ENCODE results near the gene NPR1.
"Not testable (repeated sequence)": the region's sequence is repeated elsewhere in the genome, so short reads cannot be mapped to it uniquely, and the experiment has no call there.

The NPR1 gene

DNA sequence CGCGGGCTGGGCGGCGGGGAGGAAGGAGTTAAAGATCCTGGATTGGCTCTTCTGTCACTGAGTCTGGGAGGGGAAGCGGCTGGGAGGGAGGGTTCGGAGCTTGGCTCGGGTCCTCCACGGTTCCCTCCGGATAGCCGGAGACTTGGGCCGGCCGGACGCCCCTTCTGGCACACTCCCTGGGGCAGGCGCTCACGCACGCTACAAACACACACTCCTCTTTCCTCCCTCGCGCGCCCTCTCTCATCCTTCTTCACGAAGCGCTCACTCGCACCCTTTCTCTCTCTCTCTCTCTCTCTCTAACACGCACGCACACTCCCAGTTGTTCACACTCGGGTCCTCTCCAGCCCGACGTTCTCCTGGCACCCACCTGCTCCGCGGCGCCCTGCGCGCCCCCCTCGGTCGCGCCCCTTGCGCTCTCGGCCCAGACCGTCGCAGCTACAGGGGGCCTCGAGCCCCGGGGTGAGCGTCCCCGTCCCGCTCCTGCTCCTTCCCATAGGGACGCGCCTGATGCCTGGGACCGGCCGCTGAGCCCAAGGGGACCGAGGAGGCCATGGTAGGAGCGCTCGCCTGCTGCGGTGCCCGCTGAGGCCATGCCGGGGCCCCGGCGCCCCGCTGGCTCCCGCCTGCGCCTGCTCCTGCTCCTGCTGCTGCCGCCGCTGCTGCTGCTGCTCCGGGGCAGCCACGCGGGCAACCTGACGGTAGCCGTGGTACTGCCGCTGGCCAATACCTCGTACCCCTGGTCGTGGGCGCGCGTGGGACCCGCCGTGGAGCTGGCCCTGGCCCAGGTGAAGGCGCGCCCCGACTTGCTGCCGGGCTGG, at the start of gene NPR1:
NPR1 (plus strand) TSS at position 170 of the 818 bp plus-strand sequence; CDS start at position 591, 421 bp downstream.
- no peak for DNase-seq

DNA sequence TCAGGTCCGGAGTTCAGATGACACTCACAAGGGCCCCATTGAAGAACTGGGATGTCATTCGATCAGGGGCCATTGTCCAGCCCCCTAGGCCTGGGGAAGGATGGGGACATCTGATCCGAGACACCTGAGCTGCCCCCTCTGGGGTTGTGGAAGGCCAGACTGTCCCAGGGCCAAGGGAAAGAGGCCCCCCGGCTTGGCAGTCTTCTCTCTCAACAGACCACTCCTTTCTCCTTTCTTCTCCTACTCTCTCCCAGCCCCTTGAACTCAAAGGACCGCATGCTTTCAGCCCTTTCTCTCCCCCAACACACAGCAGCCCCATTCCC, 49.2 kb upstream of the NPR1 start:
- no peak for DNase-seq

DNA sequence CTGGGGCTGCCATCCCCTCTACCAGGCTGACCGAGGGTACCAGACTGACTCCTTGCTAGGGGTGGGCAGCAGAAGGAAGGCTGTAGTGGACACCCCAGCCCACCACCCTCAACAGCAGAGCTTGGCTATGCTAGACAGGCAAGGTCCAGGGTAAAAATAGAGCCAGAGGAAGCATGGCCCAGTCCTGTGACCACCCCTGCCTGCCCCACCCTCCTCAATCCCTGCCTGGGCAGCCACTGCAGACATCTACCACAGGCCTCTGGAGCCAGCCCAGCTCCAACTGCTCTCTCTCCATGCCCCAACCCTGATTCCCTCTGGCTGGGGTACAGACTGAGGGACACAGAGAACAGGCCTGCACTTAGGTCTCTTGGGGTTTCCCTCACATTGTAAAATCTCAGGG, 48.5 kb upstream of the NPR1 start:
- no peak for DNase-seq

DNA sequence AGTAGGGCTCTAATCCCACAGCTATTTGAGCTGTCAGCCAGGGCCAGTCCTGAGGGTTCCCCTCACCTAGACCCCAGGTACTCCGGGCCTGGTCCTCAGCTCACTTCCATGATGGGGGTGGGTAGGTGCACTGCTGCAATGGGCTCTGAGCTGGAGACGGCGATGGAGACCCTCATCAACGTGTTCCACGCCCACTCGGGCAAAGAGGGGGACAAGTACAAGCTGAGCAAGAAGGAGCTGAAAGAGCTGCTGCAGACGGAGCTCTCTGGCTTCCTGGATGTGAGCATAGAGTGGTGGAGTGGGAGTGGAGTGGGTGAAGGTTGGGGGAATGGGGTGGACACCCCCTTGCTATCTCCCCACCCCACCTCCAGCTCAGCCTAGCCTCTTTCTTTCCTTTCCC, 48.1 kb upstream of the NPR1 start:
- DNase-seq, result no peak

DNA sequence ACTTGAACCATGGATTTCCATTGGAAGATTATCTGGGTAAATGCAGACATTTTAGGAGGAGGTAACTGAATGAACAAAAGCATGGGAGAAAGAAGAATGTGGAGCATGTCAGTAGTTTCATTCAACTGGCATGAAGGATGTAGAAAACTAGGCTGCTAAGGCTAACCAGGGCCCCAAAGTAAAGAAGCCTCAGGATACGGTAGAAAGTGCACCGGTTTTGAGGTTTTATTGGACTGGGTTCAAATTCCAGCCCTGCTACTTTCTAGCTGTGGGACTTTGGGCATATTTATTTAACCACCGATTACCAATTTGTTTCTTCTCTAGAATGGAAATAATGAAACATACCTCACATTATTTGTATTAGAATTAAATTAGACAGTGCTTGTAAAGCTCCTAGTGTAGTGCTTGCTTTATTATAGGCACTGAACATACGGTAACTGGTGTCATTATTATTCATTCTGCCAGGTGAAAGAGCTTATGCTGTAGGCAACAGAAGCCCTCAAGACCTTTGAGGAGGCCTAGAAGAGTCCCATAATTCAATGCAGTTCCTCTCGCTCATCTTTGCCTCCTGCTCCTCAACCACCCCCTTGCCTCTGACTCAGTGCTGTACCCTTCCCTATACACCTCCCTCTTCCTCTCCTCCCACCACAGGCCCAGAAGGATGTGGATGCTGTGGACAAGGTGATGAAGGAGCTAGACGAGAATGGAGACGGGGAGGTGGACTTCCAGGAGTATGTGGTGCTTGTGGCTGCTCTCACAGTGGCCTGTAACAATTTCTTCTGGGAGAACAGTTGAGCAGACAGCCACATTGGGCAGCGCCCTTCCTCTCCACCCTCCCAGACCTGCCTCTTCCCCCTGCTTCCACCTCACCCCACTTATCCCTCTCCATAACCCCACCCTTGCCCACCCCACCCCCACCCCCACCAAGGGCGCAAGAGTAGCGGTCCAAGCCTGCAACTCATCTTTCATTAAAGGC, 47.2 kb upstream of the NPR1 start:
- DNase-seq, result no peak

DNA sequence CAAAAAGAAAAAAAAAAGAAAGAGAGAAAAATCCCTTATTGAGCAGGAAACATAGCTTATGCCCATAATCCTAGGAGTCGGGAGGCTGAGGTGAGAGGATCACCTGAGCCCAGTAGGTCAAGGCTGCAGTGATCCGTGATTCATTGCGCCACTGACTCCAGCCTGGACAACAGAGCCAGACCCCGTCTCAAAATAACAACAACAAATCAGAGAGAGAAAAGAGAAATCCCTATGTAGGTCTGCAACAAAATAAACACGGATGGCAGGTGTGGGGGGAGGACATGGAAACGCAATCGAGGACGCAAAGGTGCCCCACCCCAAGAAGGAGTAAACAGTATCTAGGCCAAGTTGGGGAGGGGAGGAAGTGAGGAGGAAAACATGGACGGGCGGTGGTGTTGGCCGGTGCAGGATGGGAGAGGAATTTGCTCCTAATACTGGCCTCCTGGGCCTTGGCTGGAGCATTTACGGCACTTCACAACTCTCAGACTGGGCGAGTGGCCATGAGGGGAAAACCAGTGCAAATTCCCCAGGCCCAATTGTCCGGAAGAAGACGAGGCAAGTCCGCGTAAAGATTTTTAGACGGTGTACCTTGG, 45.2 kb upstream of the NPR1 start:
- DNase-seq, result no peak

DNA sequence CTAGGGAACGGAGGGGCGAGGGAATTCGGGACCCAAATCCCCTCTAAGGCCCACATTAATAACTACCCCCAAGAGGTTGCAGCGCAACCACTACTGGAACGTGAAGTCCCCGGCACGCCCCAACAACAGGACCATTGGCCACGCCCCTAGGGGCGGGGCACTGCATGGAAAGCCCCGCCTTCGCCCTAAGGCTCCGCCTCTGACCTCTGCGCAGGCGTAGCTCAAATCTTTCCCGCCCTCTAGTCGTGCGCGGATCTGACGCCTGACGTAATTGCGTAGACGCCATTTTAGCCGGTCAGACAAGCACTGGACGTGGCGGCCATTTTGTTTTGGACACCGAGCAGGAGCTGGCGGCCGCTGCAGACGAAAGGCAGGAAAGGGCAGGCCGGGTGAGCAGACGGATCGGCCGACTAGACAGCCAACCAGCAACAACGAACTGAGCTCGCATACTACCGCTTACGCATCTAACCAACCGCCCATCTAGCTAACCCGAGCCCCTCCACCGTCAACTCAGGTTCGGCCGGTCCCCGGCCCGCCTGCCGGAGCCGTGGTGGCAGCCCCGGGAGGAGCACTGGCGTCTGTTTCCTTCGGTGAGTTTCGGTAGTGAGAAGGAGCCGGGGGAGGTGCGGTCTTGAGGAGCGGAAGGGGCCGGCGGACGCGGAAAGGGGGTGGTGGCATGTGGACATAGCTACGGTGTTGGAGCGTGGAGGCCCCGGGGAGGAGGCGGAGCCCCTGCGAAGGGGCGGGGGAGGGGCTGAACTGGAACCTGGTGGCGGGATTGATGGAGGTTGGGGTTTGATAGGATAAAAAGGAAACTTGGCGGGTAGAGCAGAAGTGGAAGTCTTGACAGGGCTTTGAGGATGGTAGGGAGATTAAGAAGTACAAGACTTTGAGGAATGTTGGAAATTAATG, 44.5 kb upstream of the NPR1 start, which contains the start of gene CHTOP:
CHTOP (plus strand) TSS at position 313 of the 912 bp plus-strand sequence. CDS start 2,523 bp downstream, outside the sequence.
- peak; percentile 96 for DNase-seq

DNA sequence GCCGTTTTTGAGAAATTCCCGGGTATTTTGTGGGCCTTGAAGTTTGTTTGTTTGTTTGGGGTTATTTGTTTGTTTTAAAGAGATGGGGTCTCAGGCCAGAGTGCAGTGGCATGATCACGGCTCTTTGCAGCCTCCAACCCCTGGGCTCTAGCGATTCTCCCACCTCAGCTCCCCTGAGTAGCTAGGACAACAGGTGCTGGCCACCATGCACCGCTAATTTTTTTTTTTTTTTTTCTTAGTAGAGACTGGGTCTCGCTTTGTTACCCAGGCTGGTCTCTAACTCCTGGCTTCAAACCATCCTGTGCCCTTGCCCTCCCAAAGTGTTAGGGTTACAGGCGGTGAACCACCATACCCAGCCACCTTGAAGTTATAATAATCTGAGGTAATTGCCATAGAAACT, 42.6 kb upstream of the NPR1 start:
- DNase-seq, result no peak

DNA sequence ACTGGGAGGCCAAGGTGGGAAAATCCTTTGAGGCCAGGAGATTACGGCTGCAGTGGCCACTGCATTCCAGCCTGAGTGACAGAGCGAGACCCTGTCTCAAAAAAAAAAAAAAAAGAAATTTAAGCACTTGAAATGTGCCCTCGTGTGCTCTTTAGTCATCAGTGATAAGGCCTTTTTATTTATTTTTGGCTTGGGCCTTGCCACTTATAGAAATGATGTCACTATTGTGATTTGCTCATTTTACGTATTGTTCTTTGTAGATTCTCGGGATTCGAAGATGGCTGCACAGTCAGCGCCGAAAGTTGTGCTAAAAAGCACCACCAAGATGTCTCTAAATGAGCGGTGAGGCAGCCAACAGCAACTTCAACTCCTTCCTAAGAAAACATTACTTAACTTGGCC, 42.2 kb upstream of the NPR1 start:
- no peak for DNase-seq

DNA sequence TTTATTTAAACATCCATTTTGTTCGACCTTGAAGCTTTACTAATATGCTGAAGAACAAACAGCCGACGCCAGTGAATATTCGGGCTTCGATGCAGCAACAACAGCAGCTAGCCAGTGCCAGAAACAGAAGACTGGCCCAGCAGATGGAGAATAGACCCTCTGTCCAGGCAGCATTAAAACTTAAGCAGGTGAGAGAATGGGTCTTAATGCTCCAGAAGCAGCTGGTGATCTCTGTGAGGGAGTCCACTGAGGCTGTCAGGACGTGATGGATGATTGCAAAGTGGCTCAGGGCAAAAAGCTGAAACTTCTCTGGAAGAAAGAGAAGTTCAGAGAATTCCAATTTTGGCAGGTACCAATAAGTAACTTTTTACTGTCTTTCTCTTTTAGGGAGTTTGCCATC, 40.2 kb upstream of the NPR1 start:
- no peak for DNase-seq

DNA sequence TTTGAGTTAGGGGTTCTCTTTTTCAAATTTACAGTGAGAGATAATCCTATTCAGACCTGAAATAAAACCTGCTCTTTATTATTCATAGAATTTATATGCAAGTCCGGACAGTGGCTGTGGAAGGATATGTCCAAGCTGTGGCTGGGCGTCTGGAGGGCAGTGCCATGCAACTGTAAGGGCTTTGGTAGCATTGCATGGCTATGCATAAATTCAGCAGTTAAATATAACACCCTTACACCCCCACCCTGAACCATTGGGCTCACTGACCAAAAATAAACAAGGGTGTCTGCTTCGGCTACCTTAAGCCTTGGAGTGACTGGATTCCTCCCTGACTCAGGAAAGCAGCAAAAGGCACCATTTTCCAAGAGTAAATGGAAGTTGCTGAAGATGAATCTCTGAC, 39.2 kb upstream of the NPR1 start:
- DNase-seq, result no peak

DNA sequence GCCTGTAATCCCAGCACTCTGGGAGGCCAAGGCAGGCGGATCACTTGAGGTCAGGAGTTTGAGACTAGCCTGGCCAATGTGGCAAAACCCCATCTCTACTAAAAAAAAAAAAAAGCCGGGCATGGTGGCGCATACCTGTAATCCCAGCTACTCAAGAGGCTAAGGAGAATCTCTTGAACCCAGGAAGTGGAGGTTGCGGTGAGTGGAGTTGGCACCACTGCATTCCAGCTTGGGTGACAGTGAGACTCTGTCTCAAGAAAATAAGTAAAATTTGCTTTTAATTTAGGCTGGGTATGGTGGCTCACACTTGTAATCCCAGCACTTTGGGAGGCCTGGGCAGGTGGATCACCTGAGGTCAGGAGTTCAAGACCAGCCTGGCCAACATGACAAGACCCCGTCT, 38.3 kb upstream of the NPR1 start:
- not testable (repeated sequence) for DNase-seq

DNA sequence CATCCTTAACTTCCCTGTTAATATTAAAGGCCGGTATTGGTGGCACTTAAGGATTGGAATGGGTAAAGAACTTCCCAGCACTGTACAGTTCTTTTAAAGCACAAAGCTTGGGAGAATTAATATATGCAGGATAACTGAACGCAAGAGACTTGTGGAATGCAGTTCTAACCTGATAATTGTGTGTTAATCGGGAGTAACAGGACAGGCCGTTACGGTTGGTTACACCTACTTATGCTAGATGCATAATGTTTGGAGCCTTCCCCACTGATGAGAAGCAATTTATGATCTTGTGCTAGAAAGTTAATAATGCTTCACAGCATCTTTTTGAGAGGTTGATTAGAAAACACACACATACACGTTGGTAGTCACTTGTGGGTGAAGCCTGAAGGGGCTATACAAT, 37.6 kb upstream of the NPR1 start:
- no peak for DNase-seq

DNA sequence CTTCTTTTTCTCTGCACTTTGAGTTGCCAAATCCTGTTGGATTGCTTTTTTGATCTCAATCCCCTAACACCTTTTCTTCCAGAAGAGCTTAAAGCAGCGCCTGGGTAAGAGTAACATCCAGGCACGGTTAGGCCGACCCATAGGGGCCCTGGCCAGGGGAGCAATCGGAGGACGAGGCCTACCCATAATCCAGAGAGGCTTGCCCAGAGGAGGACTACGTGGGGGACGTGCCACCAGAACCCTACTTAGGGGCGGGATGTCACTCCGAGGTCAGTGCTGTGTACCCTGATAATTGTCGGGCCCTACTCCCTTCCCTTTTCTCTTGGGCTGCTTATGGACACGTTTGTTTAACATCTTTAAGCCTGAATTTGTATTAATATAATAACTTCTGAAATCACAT, 36.3 kb upstream of the NPR1 start:
- no peak for DNase-seq

DNA sequence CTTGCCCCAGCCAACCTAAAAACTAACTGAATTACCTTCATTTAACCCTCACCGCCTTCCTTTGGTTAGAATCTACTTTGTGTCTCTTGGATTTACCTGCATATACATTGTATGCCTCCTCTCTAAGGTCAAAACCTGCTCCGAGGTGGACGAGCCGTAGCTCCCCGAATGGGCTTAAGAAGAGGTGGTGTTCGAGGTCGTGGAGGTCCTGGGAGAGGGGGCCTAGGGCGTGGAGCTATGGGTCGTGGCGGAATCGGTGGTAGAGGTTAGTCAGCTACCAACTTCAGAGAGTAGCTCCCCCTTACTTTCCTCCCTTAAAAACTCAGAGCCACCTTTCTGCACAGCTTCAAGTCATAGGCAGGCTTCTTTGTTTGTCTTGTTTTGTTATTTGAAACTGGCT, 35.4 kb upstream of the NPR1 start:
- DNase-seq, result no peak

DNA sequence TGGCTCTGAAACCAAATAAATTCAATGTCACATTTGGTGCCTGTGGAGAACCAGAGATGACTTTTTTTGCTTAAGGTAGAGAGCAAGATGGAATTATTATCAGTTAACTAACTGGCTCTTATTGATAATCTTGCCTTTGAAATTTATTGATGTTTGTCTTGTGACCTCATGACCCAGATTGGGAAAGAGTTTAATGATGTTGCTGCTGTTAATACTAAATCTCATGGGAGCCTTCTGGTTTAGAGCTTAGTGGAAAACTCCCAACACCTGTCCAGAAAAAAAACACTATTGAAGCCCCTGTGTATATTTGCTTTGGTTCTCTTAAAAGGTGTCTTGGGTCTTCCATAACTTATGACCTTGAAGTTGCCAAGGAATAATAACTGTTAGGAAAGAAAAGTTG, 34.7 kb upstream of the NPR1 start:
- no peak for DNase-seq

DNA sequence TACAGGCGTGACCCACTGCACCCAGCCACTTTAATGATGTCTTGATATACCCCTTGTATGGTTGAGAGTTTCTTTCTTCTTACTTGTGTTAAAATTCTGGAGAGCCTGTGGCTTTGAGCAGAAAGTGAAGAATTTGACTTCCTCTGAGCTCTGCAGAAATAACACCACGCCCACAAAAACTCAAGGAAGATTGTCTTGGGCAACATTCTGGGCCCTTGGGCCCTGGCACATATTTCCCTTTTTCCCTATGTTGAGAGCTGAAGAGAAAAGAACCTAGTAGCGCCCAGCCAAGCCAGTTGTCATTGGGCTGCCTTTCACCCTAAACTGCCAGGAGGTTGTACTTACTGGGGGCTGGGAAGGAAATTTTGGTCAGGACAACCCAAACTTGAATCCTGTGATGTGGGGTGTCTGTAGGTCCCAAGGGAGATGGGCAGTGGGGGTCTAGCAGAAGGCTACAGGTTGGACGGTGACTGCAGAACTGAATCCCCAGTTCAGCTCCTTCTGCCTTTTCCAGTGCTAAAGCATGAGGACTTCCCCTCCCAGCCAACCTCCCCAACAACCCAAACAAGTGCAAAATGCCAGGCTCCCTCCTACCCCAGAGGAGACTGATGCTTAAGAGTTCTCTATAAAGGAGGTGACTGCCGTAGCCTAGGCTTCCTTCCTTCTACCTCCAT, 31.7 kb upstream of the NPR1 start:
- no peak for DNase-seq

DNA sequence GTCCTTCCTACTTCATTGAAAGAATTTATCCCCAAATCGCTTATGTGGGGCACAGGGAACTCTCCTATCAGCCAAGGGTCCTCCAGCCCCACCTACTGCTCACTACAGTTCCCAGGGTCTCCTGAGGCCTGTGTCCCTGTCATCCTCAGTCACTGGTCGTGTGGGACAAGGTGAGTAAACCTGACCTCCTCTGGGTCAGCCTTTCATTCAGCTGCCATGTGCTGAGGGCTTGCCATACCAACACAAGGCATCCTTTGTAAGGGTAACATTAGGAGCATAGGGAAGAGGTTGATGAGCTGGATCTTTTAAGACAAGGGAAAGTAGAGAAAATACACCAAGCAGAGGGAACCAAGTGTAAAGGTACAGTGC, 31.2 kb upstream of the NPR1 start:
- DNase-seq, result no peak

DNA sequence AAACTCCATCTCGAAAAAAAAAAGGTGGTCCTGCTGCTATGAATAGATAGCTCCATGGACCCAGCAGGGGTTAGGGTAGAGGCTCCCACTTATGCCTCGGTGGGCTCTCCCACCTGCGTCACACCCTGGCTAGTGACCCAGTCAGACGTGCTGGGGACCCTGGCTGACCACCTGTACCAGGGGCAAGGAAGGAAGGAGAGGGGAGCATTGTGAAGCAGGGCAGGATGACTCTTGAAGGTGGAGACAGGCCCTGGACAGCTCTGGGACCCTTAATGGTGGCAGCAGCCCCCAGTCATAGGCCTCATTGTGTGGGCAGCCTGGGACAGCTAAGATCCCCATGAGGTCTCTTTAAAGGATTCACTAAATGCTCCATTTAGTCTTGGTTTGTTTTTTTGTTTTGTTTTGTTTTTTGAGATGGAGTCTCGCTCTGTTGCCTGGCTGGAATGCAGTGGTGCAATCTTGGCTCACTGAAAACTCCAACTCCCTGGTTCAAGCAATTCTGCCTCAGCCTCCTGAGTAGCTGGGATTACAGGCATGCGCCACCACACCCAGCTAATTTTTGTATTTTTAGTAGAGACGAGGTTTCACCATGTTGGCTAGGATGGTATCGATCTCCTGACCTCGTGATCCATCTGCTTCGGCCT, 30.4 kb upstream of the NPR1 start:
- DNase-seq, result no peak

DNA sequence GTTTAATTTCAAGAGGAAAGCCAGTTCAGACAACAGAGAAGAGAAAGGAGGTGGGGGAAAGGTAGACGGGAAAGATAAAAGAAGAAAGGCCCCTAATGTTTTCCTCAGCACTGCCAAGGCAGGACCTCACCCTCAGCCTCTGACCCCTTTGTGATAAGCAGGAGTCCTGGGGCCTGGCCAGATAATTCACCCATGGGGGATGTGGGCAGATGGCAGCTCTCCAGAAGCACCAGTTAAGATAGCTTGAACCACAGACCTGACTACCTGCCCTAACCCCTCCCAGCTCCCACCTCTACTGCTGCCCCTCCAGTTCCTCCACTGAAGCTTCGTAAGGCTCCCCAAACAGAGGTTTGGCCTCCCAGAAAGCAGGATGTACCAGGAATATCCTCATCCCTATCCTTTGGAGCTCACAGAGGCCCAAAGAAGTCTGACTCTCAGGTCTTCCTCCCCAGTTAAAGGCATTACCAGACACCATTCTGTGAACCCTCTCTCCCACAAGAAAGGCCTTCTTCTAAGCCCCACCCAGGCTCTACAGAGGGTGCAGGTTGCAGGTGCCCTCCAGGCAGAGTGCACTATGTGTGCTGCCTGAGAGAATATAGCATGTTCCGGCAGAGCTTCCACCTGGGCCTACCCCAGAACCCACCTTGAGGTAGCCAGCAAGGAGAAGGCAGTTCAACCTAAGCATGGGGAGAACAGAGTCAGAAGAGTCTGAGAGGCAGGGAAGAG, 29.2 kb upstream of the NPR1 start:
- DNase-seq, result no peak

DNA sequence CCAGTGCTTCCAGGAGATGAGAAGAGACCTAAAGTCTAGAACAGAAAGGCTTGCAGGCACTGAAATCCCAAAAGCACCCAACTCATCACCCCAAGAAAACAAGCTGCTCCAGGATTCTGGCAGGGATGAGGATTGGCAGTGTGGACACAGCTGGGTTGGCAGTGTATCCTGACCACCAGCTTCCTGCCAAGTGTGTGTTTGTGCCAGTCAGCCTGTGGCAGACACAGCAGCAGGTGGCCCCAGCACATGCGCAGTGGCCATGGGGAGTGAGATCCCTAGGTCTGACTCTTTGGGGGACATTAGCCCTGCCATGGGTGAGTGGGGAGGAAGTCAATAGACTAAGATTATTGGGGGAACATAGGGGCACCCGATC, 28.6 kb upstream of the NPR1 start:
- DNase-seq, result no peak

Measured in NCI-H1048 (cell line).